Astrocyte of the spinal cord (primary cell): ENCODE measurements around the gene PHACTR3.

Source experiments
- DNase-seq: peaks from one replicate; pipeline ENCODE4 v3.0.0; 2011; ENCODE audit warnings: low read depth, low spot score
- H3K4me3 ChIP-seq: 2 replicates; pipeline ENCODE4 v1.5.1; 2011; ENCODE audit warnings: low read depth, mild to moderate bottlenecking, low read length, moderate library complexity
- CTCF ChIP-seq: IDR thresholded peaks from 2 replicates; pipeline ENCODE4 v1.5.1; 2012; ENCODE audit warnings: low read depth, mild to moderate bottlenecking, low read length, inconsistent platforms
- in situ Hi-C: cut with HindIII; loops from 2 replicates; pipeline ENCODE4 v1.10.0; 2017; ENCODE audit warnings: low sequenced_read_pairs

Gene PHACTR3

GRCh38 chr20:59809630-59810448 is 205.5 kb downstream of the PHACTR3 start:
- TF ChIP-seq CTCF = no peak
- no peak overlapping the region for H3K4me3 ChIP-seq
- in situ Hi-C loops = no loop called here
- no peak for DNase-seq

DNA sequence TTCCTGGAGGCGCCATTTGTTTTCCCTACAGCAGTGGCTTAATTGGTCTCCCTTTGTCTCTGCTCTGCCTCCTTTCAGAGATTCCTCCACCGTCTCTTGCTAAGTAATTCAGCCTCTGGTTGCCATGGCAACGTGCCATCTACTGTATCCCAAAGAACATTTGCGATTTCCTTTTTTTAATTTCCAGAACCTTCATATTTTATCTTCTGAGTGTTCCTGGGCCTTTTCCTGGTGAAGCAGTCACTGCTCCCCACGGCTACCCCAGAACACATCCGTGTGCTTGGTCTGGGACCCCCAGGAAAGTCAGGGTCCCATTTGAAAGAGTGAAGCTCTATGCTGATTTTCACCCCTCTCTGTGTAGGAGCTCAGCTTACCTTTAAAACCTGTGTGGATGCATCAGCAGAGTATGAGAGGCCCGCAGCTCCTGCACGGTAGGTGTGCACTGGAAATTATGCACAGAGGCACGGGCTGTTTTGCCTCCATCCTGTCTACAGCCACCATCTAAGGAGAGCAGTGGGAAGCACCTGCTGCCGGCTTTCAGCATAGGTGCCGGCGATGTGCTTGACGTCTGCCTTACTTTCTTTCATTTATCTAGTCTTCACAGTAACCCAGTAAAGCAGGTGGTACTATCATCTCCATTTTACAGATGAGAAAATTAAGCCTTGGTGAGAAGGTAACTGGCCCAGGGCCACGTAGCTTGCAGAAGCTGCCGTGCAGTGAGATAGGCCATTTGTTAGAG is 206.3 kb downstream of the PHACTR3 start:
- in situ Hi-C loops = no loop called here
- DNase-seq = no peak
- no peak overlapping the region for H3K4me3 ChIP-seq
- TF ChIP-seq CTCF = no peak

DNA sequence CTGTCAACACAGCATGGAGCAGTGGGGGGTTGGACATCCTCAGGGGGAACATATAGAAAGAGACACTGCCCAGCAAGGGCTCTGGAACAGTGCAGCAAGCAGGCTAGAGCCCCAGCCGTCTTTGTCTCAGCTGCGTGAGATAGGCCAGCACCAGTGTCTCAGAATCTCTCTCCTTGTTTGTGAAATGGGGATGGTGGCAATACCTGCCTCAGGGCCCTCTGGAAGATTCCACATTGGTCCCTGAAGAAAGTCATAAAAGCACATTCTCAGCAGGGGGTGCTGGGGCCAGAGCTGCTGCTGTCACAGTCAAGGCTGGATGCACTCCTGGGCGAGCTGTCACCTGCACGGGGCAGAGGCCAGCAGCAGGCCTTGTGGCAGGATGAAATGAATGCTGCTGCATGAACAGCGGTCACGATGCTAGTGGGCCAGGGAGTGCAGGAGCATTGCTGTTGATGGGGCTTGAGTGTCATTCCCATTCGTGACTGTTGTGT is 207.4 kb downstream of the PHACTR3 start:
- in situ Hi-C loops = no loop called here
- DNase-seq = no peak
- TF ChIP-seq CTCF = no peak
- no peak overlapping the region for H3K4me3 ChIP-seq

DNA sequence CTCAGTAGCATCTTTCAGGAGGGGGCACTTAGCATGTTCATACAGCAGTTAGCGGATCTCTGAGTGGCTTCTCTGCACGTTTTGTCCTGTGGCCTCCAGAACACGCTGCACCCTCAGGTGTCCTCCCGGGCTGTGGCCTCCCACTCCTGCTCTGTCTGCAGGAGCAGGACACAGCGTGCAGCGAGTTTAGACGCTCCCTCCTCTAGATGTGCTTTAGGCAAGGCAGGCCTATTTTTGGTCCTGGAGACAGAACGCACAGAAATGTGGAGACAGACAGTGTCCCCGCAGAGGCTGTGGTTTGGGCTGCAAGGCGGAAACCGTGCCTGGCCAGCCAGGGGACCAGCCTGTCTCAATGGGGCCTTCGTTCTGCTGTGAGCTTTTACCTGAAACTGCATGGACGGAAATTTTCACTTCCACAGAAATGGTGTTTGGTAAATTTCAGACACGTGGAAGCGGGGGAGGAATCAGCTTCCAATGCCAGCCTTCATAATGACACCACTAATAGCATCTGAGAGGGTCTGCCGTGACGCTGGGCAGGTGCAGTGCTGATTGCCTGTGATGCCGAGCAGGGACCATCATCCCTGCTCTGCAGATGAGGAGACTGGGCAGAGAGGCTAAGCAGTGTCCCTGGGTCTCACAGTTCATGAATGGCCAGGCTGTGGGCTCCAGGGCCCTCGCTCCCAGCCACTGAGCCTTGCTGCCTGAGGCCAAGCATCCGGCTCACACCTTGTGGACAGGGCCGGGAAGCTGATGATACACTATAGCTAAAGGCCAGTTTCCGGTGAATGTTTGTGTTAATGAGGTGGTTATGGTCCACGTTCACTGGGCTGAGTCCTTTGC is 208.2 kb downstream of the PHACTR3 start:
- no peak for DNase-seq
- in situ Hi-C loops = no loop called here
- TF ChIP-seq CTCF = no peak
- no peak overlapping the region for H3K4me3 ChIP-seq

DNA sequence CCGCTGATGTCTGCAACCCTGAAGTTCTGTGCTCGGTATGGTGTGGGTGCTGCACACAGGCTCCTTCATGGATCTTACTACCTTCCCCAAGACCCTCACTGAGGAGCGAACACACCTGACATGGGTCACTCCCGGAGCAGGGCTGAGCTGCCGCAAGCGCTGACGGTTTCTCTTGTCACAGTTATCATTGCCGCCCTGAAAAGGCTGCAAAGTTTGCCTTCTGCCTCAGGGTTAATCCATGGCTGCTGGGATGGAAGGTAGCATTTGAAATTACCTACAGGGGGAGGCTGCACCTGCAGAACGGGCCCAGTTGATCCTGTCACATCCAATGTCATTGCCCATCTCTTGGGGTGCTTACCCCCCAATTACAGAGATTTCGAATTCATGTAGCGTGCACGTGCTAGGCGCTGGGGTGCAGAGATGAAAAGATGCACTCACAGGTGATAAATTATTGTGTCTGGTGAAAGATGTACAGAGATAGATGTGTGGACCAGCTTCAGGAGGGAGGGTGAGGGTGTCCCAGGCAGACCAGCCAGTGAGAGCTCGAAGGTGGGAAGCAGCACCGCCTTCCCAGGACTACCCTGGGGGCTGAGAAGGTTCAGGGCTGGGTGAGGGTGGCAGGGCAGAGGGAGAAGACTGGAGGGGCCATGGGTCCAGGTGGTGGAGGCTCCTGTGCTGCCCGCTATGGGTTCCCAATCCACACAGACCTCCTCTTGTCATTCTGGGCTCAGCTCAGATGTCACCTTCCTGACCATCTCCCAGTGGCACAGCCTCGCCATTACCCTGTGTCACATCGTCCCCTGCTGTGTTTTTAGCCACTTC is 209.0 kb downstream of the PHACTR3 start:
- TF ChIP-seq CTCF = no peak
- in situ Hi-C loops = no loop called here
- no peak for DNase-seq
- H3K4me3 ChIP-seq = no peak overlapping the region
